GM18498 (cell line): ENCODE measurements around the gene CALML5.

Source experiments
- ATAC-seq: cut with Tn5 transposase; IDR thresholded peaks from one replicate; pipeline ENCODE4 v1.9.1; 2021; ENCODE audit warnings: mild to moderate bottlenecking, moderate library complexity; ENCODE audit not compliant: unreplicated experiment

The CALML5 gene

GRCh38 chr10:5502571-5503476 lies 3.5 kb upstream of the CALML5 start:
- no peak for ATAC-seq

- ATAC-seq = no peak
Measured at GRCh38 chr10:5502061-5502521, 2.7 kb upstream of the CALML5 start.

GRCh38 chr10:5500910-5501309 lies 1.5 kb upstream of the CALML5 start:
- no peak for ATAC-seq

GRCh38 chr10:5500162-5500670 lies 846 bp upstream of the CALML5 start:
- no peak for ATAC-seq

- ATAC-seq = no peak
Measured at GRCh38 chr10:5498791-5499492, 428 bp downstream of the CALML5 start.

- ATAC-seq = no peak
Measured at GRCh38 chr10:5497948-5498730, 1.2 kb downstream of the CALML5 start.

GRCh38 chr10:5497289-5497688 lies 2.1 kb downstream of the CALML5 start:
- ATAC-seq = no peak

GRCh38 chr10:5496261-5497250 lies 2.8 kb downstream of the CALML5 start:
- no peak for ATAC-seq

GRCh38 chr10:5494611-5495010 lies 4.8 kb downstream of the CALML5 start:
- no peak for ATAC-seq

- no peak for ATAC-seq
Measured at GRCh38 chr10:5493691-5494090, 5.7 kb downstream of the CALML5 start.

- ATAC-seq = no peak
Measured at GRCh38 chr10:5492929-5493576, 6.3 kb downstream of the CALML5 start.

- ATAC-seq = no peak
Measured at GRCh38 chr10:5492322-5492855, 7.0 kb downstream of the CALML5 start.

- no peak for ATAC-seq
Measured at GRCh38 chr10:5491477-5491876, 7.9 kb downstream of the CALML5 start.

- no peak for ATAC-seq
Measured at GRCh38 chr10:5490698-5491464, 8.5 kb downstream of the CALML5 start.

GRCh38 chr10:5490032-5490431 lies 9.3 kb downstream of the CALML5 start:
- ATAC-seq = no peak

- ATAC-seq = no peak
Measured at GRCh38 chr10:5488272-5489161, 10.9 kb downstream of the CALML5 start.

- ATAC-seq = no peak
Measured at GRCh38 chr10:5486853-5487235, 12.5 kb downstream of the CALML5 start.
